Myocyte (in vitro differentiated cells): ENCODE results near the gene COQ4. TPM values are rescaled to one million over a fixed set of nuclear protein-coding genes. Genes with fewer than 3 reads are reported as not detected.
"Not testable (repeated sequence)": the region's sequence is repeated elsewhere in the genome, so short reads cannot be mapped to it uniquely, and the experiment has no call there.

Source experiments
- DNase-seq: peaks from one replicate; pipeline ENCODE4 v3.0.0-alpha.2; 2012; ENCODE audit warnings: low read depth
- total RNA-seq: library from RNA; depleted of rRNA; stranded (reverse); fragments of >200 nt; gene quantifications from 2 replicates; pipeline ENCODE4 v1.2.3, GENCODE V29; 2014

Gene COQ4
- total RNA-seq, 1 donor from 2014 or later = 40.4 TPM

GRCh38 chr9:128298535-128299482 lies 23.8 kb upstream of the COQ4 start:
- DNase-seq = no peak

DNA sequence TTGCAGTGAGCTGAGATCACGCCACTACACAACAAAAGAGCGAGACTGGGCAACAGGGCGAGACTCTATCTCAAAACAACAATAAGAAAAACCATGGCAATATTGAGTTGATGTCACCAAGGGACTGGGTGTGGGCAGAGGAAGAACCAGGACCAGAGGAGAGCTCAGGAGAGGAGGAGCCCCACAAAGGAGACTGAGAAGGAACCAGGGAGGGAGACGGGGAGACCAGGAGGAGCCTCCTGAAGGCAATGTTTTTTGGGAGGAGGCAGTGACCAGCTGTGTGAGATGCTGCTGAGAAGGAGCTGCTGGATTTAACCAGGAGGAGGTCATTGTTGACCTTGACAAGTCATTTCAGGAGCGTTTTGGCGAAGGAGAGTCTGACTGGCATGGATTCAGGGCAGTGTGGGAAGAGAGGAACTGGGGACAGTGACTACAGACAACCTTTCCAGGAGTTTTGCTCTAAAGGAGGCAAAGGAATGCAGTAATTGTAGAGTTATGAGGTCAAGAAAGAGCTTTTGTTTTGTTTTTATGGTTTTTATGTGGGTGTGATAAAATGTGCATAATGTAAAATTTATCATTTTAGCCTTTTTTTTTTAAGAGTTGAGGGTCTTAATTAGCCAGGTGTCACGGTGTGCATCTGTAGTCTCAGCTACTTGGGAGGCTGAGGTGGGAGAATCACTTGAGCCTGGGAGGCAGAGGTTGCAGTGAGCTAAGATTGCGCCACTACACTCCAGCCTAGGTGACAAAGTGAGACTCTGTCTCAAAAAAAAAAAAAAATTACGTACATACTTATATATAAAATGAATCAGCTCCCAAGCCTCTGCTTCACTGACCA lies 18.3 kb upstream of the COQ4 start:
- DNase-seq = no peak

DNA sequence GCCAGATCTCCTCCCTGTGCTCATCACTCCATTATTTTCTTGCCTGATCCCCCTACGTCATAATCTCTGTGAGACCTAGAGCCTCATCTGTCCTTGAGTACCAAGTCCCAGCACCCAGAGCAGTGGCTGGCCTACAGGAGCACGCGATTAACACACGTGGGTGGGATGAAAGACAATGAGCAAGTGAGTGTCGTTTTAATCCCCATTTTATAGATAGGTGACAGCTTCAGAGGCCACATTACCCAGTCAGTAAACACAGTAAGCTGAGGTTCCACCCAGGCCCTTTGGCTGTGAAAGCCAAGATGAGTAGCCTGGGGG lies 17.7 kb upstream of the COQ4 start:
- DNase-seq = no peak

- no peak for DNase-seq
Observed at GRCh38 chr9:128309551-128309950, 13.1 kb upstream of the COQ4 start.

DNA sequence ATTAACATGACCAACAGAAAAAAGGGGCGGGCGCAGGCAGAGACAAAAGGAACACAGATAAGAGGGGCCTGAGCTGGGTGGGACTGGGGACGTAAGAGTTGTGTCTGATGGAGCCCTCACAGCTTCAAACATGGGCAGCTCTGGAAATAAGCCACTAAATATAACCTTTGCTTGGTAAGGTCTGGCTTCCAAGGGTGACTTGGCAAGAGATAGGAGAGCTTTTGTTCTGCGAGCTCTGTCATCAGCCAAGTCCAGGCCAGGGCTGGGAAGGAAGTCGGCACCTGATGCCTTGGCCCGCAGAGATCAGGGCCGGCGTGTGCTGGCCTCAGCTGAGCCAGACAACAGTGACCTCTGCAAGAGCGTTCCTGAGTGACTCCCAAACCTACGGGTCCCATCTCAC lies 12.2 kb upstream of the COQ4 start:
- DNase-seq = no peak

DNA sequence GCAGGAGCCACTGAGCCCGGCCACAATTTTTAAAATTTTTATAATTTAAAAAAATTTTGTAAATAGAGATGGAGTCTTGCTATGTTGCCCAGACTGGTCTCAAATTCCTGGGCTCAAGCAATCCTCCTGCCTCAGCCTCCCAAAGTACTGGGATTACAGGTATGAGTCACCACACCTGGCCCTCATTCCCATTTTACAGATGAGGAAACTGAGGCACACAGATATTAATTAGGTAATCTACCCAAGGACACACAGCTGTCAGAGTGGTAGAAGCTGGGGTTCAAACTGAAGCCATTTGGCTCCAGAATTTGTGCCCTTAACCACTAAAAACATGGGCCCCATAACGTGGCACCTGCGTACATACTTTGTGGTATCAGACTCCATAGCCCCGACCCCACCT lies 7.9 kb upstream of the COQ4 start:
- no peak for DNase-seq

DNA sequence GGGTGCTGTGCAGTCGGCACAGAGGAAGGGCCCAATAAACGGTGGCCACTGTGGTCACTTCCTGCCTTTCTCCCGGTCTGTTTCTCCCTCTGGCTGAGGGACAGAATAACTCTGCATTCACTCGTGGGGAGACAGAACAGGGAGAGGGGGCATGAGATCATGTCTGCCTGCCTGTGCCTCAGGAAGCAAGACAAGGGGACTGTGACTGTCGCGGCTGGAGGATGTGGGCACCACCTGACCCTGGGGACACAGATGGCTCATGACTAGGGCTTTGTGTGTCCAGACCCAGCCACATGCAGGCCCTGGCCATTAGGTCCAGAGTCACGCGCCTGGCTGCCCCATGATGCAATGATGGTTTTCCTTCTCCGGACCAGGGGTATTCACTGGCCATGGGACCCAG lies 6.2 kb upstream of the COQ4 start:
- no peak for DNase-seq

GRCh38 chr9:128317629-128318028 lies 5.0 kb upstream of the COQ4 start:
- no peak for DNase-seq

DNA sequence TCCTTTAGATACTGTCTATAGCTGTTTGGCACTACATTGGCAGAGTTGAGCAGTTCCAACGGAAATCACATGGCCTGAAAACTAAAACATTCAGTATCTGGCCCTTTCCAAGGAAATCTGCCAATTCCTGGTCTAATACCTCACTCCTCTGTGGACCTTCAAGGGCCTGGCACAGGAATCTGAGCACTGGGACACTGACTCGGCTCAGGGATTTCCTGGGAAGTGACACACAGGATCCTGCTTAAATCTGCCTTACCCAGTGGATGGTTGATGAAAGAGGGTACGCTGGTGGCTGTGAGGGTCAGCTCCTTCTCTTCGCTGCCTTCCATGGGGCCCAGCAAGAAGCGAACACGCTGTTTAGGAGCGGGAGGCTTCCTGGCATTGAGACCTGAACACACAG lies 1.3 kb upstream of the COQ4 start:
- no peak for DNase-seq

GRCh38 chr9:128321879-128322403 lies 698 bp upstream of the COQ4 start:
- DNase-seq = no peak

- no peak for DNase-seq
Observed at GRCh38 chr9:128323212-128323730, 632 bp downstream of the COQ4 start.

GRCh38 chr9:128323791-128324190 lies 1.2 kb downstream of the COQ4 start:
- DNase-seq = no peak

DNA sequence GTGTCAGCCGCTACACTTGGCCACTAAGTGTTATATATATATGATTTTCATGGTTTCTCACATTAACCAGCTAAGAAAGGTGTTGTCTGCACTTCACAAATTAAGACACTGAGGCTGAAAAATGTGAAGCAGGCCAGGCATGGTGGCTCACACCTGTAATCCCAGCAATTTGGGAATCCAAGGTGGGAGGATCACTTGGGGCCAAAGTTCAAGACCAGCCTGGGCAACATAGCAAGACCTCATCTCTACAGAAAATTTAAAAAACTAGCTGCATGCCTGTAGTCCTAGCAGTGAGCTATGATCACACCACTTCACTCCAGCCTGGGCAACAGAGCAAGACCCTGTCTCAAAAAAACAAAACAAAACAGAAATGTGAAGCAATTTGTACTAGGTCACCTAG lies 1.8 kb downstream of the COQ4 start:
- no peak for DNase-seq

- DNase-seq = no peak
Observed at GRCh38 chr9:128325629-128326028, 3.0 kb downstream of the COQ4 start.

GRCh38 chr9:128333451-128333869 lies 10.8 kb downstream of the COQ4 start:
- DNase-seq = no peak

DNA sequence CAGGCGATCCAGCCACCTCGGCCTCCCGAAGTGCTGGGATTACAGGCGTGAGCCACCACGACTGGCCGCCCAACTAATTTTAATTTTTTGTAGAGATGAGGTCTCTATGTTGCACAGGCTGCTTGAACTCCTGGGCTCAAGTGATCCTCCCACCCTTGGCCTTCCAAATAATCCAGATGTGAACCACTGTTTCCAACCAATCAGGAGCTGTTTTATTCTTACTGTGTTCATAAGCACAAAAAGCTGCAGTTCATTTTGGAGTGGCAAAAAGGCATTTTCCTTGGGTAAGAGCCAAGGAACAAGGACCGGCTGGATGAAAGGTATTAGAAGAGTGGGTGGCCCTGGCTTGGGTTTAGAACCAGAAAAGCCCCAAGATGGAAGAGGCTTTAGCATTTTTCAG lies 12.5 kb downstream of the COQ4 start:
- DNase-seq = no peak

DNA sequence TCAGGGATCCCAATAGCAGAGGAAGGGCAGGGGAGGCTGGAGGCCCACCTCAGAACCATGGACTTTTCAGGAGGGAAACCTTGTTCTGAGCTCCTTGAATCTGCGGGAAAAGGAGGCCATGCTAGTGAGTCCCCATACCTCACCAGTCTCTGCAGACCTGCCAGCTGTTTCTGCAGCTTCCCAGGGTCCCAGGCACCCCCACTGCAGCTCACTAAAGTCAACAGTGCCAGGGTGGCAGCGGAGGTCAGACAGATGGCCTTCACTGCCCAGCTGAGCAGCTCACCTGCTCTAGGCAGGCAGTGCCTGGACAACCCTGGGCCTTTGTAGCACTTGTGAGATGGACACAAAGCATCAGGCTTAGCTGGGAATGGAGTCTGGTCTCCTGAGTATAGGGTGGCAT lies 13.3 kb downstream of the COQ4 start:
- DNase-seq = no peak

- DNase-seq = no peak
Observed at GRCh38 chr9:128337936-128338335, 15.3 kb downstream of the COQ4 start.

DNA sequence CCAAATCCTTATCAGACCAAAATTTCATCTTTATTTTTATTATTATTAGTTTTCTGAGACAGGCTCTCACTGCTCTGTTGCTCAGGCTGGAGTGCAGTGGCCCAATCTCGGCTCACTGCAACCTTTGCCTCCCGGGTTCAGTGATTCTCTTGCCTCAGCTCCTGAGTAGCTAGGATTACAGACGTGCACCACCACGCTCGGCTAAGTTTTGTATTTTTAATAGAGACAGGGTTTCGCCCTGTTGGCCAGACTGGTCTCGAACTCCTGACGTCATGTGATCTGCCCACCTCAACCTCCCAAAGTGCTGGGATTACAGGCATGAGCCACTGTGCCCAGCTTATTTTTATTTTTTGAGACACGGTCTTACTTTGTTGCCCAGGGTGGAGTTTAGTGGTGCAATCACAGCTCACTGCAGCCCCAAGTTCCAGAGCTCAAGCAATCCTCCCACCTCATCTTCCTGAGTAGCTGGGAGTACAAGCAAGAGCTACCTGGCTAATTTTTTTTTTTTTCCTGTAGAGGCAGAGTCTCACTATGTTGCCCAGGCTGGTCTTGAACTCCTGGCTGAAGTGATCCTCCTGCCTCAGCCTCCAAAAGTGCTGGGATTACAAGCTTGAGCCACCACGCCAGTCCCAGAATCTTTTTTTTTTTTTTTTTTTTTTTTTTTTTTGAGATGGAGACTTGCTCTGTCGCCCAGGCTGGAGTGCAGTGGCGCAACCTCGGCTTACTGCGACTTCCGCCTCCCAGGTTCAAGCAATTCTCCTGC lies 16.4 kb downstream of the COQ4 start:
- not testable (repeated sequence) for DNase-seq

- peak; percentile 82 for DNase-seq
Observed at GRCh38 chr9:128339761-128340690, 17.4 kb downstream of the COQ4 start, which contains the start of gene SLC27A4. SLC27A4 (plus strand) TSS chr9:128340527; CDS start chr9:128343133, 2,606 bp downstream.
